Transverse colon (tissue), 4 donors: Measurements from ENCODE around the gene SEC61B.

Source experiments
- POLR2A ChIP-seq: fragments of 450-650 bp; IDR thresholded peaks from one replicate; pipeline ENCODE4 v1.6.1; 2016; ENCODE audit warnings: antibody characterized with exemption, mild to moderate bottlenecking, moderate library complexity
- POLR2AphosphoS5 ChIP-seq, 3 donors: sonication (generic); formaldehyde crosslinking; IDR thresholded peaks; one replicate each; pipeline ENCODE4 v1.6.1; 2016; ENCODE audit warnings: antibody characterized with exemption in 3 of 3
- TF ChIP-seq, protein P1 (sequence below), 5 experiments: fragments of 200-600 bp in 3 of 5; fragments of 450-650 bp in 2 of 5; sonication (generic) in 3 of 5; IDR thresholded peaks; 1 replicate in 2 of 5; 2 replicates in 3 of 5; pipeline ENCODE4 v1.5.1; 2016 to 2017; ENCODE audit warnings: antibody characterized with exemption in 5 of 5, inconsistent platforms in 3 of 5, mild to moderate bottlenecking in 2 of 5, moderate library complexity in 1 of 5

DNA sequence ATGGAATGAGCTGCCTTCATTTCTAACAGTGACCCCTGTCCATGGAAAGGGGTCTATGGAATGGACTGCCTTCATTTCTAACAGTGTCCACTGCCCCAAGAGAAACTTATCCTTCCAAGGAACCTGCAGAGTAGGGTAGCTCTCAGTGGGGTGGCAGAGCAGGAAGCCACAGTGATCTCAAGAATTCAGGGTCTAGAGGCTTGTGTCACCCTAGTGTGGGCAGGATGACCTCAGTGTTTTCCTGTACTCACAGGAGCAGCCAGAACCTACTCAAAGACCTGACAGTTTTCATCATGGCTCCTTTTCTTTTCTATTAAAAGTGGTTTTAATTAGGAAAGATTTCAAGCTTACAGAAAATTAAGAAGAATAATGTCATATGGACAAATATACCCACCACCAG is 27.5 kb downstream of the SEC61B start:
- TF ChIP-seq POLR2A (no peak), POLR2AphosphoS5 (IDR thresholded peaks at IDR 0.05) (no peak)
- TF ChIP-seq, protein P1, sequence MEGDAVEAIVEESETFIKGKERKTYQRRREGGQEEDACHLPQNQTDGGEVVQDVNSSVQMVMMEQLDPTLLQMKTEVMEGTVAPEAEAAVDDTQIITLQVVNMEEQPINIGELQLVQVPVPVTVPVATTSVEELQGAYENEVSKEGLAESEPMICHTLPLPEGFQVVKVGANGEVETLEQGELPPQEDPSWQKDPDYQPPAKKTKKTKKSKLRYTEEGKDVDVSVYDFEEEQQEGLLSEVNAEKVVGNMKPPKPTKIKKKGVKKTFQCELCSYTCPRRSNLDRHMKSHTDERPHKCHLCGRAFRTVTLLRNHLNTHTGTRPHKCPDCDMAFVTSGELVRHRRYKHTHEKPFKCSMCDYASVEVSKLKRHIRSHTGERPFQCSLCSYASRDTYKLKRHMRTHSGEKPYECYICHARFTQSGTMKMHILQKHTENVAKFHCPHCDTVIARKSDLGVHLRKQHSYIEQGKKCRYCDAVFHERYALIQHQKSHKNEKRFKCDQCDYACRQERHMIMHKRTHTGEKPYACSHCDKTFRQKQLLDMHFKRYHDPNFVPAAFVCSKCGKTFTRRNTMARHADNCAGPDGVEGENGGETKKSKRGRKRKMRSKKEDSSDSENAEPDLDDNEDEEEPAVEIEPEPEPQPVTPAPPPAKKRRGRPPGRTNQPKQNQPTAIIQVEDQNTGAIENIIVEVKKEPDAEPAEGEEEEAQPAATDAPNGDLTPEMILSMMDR (IDR thresholded peaks at IDR 0.05) = no peak
